ENCODE results near the gene NEDD4L. TPM values are rescaled to one million over a fixed set of nuclear protein-coding genes. Genes with fewer than 3 reads are reported as not detected.

The NEDD4L gene
- total and polyA plus RNA-seq, 9 donors = 24.8 to 43.1 (median 34.0) TPM

DNA sequence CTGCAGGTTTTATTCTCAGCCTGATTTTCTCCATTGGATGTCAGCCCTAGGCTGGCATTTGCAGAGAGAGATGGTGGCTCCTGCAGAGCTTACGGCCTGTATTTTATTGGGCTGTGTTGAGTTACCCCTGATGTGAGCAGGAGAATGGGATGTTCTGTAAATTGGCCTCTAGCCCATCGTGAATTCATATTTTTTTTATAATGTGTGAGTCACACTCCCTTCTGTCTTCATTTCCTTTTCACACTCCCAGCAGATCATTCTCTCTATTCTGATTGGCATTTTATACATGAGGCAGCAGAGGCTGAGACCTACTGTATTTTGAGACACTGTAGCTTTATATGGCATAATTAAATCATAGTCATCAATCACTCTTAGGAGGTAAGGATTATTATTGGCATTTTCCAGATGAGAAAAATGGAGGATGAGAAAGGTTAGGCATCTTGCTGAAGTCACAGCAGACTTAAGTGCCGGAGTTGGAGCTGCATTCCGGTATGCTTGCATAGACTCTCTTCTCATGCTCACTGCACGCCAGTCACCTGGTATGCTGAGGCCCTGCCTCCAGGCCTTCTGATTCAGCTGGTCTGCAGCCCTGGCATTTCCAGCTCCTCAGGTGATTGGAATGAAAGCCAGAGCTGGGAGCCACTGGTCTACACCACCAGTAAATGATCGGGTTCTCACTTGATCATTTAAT lies 142.4 kb downstream of the NEDD4L start:
- H3K4me1 ChIP-seq (ENCODE audit: control insufficient read depth, insufficient read depth, low read length) = peaks cover 6% of the 10 kb centered on the region
- no peaks in the 10 kb centered on the region for H3K27me3 ChIP-seq (ENCODE audit: control insufficient read depth, insufficient read depth, low read length)
- WGBS (ENCODE audit: insufficient coverage) = 84% methylated on average over 4 of the region's 6 CpGs
- H3K36me3 ChIP-seq (ENCODE audit: control insufficient read depth, insufficient read depth, low read length) = no peaks in the 10 kb centered on the region
- no peak for DNase-seq
- no peaks in the 10 kb centered on the region for H3K9me3 ChIP-seq (replicated peaks; ENCODE audit: control insufficient read depth, low read depth, low read length)
- H3K4me3 ChIP-seq (ENCODE audit: low read length) = no peak overlapping the region
- H3K27ac ChIP-seq (ENCODE audit: low read length) = no peak overlapping the region

DNA sequence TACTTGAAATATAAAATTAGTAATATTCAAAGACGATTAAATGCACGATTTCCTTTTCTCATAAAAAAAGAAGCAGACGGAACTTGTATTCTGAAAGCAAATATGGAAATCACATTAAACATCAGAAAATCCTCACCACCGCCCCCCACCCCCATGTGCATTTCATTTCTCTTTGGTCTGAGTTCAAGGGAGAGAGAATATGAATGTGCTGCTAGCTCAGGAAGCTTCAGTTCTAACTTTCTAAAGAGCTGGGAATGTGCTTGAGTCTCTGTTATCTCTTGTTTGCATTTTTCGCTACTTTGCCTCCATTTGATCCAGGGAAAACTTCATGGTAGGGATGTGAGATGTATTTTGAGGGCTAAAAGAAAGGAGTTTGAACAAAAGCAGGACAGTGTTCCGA lies 143.6 kb downstream of the NEDD4L start:
- H3K27ac ChIP-seq (ENCODE audit: low read length) = no peak overlapping the region
- no peaks in the 10 kb centered on the region for H3K27me3 ChIP-seq (ENCODE audit: control insufficient read depth, insufficient read depth, low read length)
- H3K4me3 ChIP-seq (ENCODE audit: low read length) = no peak overlapping the region
- no peaks in the 10 kb centered on the region for H3K36me3 ChIP-seq (ENCODE audit: control insufficient read depth, insufficient read depth, low read length)
- no peaks in the 10 kb centered on the region for H3K9me3 ChIP-seq (replicated peaks; ENCODE audit: control insufficient read depth, low read depth, low read length)
- peaks cover 6% of the 10 kb centered on the region for H3K4me1 ChIP-seq (ENCODE audit: control insufficient read depth, insufficient read depth, low read length)
- WGBS (ENCODE audit: insufficient coverage) = 63% methylated on average over 2 of the region's 6 CpGs
- DNase-seq = peak; percentile 55

DNA sequence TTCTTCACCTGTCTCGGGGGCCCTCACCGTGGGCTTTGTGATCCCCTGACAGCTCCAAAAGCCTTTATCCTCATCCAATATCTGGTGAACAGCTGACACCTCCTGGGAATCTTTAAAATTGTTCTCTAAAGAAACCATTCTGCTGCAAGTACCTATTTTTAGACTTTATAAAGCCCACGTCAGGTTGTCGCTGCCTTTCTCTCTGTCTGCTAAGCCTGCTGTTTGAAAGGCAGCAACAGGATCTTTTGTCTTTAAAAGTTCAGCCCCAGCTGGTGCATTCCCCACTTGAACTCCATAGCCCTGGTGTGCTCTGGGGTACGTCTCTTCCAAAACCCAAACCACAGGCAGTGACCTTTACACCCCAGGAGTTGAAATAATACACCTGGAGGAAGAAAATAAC lies 145.0 kb downstream of the NEDD4L start:
- H3K4me3 ChIP-seq (ENCODE audit: low read length) = no peak overlapping the region
- 42% methylated on average over 4 of the region's 5 CpGs for WGBS (ENCODE audit: insufficient coverage)
- no peaks in the 10 kb centered on the region for H3K27me3 ChIP-seq (ENCODE audit: control insufficient read depth, insufficient read depth, low read length)
- peaks cover 11% of the 10 kb centered on the region for H3K4me1 ChIP-seq (ENCODE audit: control insufficient read depth, insufficient read depth, low read length)
- H3K36me3 ChIP-seq (ENCODE audit: control insufficient read depth, insufficient read depth, low read length) = no peaks in the 10 kb centered on the region
- no peak for DNase-seq
- H3K9me3 ChIP-seq (replicated peaks; ENCODE audit: control insufficient read depth, low read depth, low read length) = no peaks in the 10 kb centered on the region
- no peak overlapping the region for H3K27ac ChIP-seq (ENCODE audit: low read length)

DNA sequence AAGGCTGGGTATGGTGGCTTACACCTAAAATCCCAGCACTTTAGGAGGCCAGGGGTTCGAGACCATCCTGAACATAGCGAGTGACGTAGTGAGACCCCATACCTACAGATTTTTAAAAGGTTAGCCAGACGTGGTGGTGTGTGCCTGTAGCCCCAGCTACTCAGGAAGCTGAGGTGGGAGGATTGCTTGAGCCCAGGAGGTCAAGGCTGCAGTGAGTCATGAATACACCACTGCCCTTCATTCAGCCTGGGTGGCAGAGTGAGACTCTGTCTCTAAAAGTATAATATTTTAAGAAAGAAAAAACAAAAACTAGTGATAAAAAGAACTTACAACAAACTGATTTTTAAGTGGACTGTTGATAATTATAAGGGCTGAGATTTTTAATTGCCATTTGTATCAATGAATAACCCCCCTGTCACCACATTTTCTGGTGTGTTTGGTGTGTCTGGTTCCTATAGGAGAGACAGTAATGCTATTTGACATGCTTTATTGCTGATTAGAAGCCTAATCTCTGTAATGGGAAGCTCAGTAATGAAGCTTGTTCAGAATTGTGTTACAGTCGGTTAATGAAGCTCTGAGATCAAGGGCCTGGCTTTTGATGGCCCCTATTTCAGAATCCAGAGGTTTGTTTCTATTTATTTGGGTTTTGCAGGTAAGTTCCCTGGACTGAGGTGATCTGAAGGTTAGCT lies 147.0 kb downstream of the NEDD4L start:
- Histone ChIP-seq H3K36me3 (ENCODE audit: control insufficient read depth, insufficient read depth, low read length) (no peaks in the 10 kb centered on the region), H3K27ac (ENCODE audit: low read length) (no peak overlapping the region), H3K4me3 (ENCODE audit: low read length) (no peak overlapping the region), H3K4me1 (ENCODE audit: control insufficient read depth, insufficient read depth, low read length) (peaks cover 27% of the 10 kb centered on the region), H3K9me3 (replicated peaks; ENCODE audit: control insufficient read depth, low read depth, low read length) (no peaks in the 10 kb centered on the region), H3K27me3 (ENCODE audit: control insufficient read depth, insufficient read depth, low read length) (peaks cover 6% of the 10 kb centered on the region)
- WGBS (ENCODE audit: insufficient coverage) = 93% methylated on average over 3 of the region's 5 CpGs
- DNase-seq = no peak

DNA sequence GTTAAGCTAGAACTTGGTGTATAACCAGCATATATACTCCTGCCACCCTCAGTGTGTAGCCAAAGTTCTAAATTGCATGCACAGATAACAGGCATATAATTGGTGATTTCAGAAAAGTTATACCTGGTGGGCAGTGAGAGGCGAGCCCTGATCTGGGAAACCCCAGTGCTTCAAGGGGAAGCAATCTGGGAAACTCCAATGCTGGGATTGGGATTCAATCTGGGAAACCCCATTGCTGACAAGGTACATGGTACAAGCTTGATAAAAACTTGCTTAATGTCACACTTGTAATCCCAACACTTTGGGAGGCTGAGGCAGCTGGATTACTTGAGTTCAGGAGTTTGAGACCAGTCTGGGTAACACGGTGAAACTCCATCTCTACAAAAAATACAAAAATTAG lies 147.6 kb downstream of the NEDD4L start:
- H3K27me3 ChIP-seq (ENCODE audit: control insufficient read depth, insufficient read depth, low read length) = peaks cover 6% of the 10 kb centered on the region
- H3K4me1 ChIP-seq (ENCODE audit: control insufficient read depth, insufficient read depth, low read length) = peaks cover 26% of the 10 kb centered on the region
- 92% methylated on average over 1 of the region's 2 CpGs for WGBS (ENCODE audit: insufficient coverage)
- H3K36me3 ChIP-seq (ENCODE audit: control insufficient read depth, insufficient read depth, low read length) = no peaks in the 10 kb centered on the region
- no peaks in the 10 kb centered on the region for H3K9me3 ChIP-seq (replicated peaks; ENCODE audit: control insufficient read depth, low read depth, low read length)
- no peak overlapping the region for H3K27ac ChIP-seq (ENCODE audit: low read length)
- no peak overlapping the region for H3K4me3 ChIP-seq (ENCODE audit: low read length)
- no peak for DNase-seq

DNA sequence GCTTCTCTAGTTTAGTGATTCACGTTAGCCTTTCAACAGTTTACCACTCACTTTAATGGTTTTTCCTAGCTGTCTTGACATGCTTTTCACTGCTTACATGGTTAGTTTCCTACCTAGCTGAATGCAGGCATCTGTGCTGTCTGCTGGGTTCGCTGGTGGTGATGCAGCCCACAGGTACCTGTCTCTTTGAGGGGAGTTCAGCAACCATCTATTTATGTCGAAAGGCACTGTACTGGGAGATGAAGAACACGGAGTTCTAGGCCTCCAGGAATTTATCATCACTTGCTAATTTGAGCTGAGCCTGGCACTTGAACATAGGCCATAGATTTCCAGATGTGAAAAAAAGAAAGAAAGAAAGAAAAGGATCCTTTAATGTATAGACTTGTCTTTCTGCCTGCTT lies 148.5 kb downstream of the NEDD4L start:
- H3K27me3 ChIP-seq (ENCODE audit: control insufficient read depth, insufficient read depth, low read length) = peaks cover 6% of the 10 kb centered on the region
- H3K4me1 ChIP-seq (ENCODE audit: control insufficient read depth, insufficient read depth, low read length) = peaks cover 26% of the 10 kb centered on the region
- no peak overlapping the region for H3K27ac ChIP-seq (ENCODE audit: low read length)
- H3K9me3 ChIP-seq (replicated peaks; ENCODE audit: control insufficient read depth, low read depth, low read length) = no peaks in the 10 kb centered on the region
- H3K36me3 ChIP-seq (ENCODE audit: control insufficient read depth, insufficient read depth, low read length) = no peaks in the 10 kb centered on the region
- 88% methylated on average over 3 of the region's 4 CpGs for WGBS (ENCODE audit: insufficient coverage)
- DNase-seq = no peak
- no peak overlapping the region for H3K4me3 ChIP-seq (ENCODE audit: low read length)

DNA sequence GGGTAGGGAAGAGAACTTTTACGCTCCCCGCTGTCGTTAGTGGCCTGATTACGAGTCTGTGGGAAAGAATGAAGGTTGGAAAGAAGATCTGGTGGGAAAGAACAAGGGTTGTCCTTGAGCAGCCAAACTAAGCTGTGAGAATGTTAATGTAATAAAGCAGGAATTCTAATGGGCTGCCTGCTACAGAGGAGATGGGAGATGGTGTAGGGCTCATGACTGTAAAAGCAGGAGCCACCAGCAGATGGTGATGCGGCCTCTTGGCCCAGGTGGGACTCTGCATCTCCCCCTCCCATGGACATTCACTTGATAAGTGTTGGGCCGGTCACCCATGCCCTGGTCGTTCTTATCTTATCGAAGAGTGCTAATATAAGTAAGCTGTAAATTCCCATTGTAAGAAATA lies 150.0 kb downstream of the NEDD4L start:
- H3K27me3 ChIP-seq (ENCODE audit: control insufficient read depth, insufficient read depth, low read length) = peaks cover 6% of the 10 kb centered on the region
- peak; percentile 45 for DNase-seq
- 84% methylated on average over 5 of the region's 8 CpGs for WGBS (ENCODE audit: insufficient coverage)
- no peaks in the 10 kb centered on the region for H3K9me3 ChIP-seq (replicated peaks; ENCODE audit: control insufficient read depth, low read depth, low read length)
- no peak overlapping the region for H3K4me3 ChIP-seq (ENCODE audit: low read length)
- peaks cover 23% of the 10 kb centered on the region for H3K4me1 ChIP-seq (ENCODE audit: control insufficient read depth, insufficient read depth, low read length)
- H3K27ac ChIP-seq (ENCODE audit: low read length) = peak overlapping the region; percentile 26
- no peaks in the 10 kb centered on the region for H3K36me3 ChIP-seq (ENCODE audit: control insufficient read depth, insufficient read depth, low read length)

DNA sequence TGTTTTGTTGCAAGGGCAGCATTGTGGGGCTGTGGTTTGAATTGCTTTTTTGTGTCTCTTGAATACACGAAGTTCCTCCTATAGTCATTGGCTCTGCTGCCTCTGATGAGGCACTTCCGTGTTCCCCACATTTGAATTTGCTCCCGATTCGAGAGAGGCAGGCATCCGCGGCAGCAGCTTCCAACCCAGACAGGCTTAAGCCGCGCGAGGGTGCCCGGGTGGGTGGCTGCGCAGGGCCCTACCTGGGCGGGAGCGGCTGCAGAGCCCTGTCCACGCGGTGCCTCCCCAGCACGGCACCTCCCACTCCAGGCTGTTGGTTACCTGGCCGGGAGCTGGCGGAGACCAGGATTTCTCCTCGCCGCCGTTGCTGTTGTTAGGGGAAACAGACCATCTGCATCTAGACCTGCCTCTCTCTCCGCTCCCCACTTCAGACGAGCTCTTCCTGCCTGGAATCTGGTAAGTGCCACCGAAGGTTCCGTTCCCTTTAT lies 151.3 kb downstream of the NEDD4L start:
- Histone ChIP-seq H3K4me3 (ENCODE audit: low read length) (peak overlapping the region; percentile 31), H3K27me3 (ENCODE audit: control insufficient read depth, insufficient read depth, low read length) (peaks cover 6% of the 10 kb centered on the region), H3K27ac (ENCODE audit: low read length) (no peak overlapping the region), H3K36me3 (ENCODE audit: control insufficient read depth, insufficient read depth, low read length) (no peaks in the 10 kb centered on the region), H3K4me1 (ENCODE audit: control insufficient read depth, insufficient read depth, low read length) (peaks cover 23% of the 10 kb centered on the region), H3K9me3 (replicated peaks; ENCODE audit: control insufficient read depth, low read depth, low read length) (no peaks in the 10 kb centered on the region)
- no peak for DNase-seq
- WGBS (ENCODE audit: insufficient coverage) = 3% methylated on average over 12 of the region's 25 CpGs

DNA sequence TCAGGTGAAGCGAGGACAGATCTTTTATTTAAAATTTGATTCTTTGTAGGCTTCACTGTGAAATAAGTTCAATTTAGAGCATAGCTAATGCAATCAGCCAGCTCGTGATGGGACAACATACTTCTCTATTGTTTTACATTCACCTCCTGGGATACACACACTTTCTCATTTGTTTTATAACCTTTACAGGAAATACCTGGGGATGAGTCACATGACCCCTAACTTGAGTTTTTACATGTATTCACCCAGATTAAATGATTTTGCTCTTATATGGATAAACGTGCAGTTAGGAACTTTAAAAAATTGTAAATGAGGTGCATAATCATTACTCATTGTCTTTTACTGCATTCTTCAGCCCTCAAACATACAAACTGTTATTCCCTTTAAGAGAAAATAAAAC lies 152.1 kb downstream of the NEDD4L start:
- WGBS (ENCODE audit: insufficient coverage) = 56% methylated on average over 1 of the region's 3 CpGs
- Histone ChIP-seq H3K27ac (ENCODE audit: low read length) (no peak overlapping the region), H3K27me3 (ENCODE audit: control insufficient read depth, insufficient read depth, low read length) (peaks cover 6% of the 10 kb centered on the region), H3K36me3 (ENCODE audit: control insufficient read depth, insufficient read depth, low read length) (no peaks in the 10 kb centered on the region), H3K4me1 (ENCODE audit: control insufficient read depth, insufficient read depth, low read length) (peaks cover 23% of the 10 kb centered on the region), H3K9me3 (replicated peaks; ENCODE audit: control insufficient read depth, low read depth, low read length) (no peaks in the 10 kb centered on the region), H3K4me3 (ENCODE audit: low read length) (no peak overlapping the region)
- DNase-seq = no peak

DNA sequence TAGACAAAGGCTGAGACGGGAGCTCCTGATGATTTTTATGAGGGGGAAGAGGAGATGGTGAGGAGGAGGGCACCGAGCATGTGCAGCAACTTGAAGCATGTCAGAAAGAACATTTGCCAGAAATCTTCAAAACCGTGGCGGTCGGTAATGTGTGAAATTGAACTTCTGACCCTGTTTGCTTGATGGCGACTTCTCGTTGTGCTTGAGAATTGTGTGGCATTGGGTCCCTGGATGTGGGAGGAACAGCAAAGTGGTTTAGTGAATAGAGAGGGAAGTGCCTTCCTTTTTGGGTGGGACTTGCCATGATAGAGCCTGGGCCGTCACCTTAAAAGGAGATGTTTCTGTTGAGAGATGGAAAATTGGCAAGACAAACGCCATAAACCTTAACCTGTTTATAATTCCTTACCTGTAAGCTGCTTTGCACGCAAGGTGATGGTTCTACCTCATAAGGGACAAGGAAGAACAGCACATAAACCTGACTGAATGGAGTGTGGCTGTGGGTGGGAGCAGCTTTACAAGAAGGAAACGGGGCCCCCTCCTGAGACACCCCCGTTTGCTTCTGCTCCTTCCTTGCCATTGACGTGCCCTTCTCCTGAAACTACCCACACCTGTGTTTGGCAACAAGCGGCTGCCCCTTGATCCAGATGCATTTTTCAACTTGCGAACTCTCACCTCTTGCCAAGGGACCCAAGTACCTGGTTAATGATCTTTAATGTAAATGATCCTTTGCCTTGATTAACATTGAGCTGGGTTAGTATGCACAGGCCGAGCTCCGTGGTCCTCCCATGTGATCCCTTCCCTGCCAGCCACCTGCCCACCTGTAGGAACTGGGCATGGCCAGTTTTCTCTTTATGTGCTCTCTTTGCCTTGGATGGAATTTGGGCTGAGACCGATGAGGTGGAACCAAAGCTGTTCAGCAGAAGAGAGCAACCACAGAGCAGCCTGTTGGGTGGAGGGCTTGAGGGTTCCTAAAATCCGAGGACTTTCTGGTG lies 153.2 kb downstream of the NEDD4L start:
- WGBS (ENCODE audit: insufficient coverage) = 68% methylated on average over 9 of the region's 19 CpGs
- no peaks in the 10 kb centered on the region for H3K9me3 ChIP-seq (replicated peaks; ENCODE audit: control insufficient read depth, low read depth, low read length)
- no peak for DNase-seq
- H3K4me1 ChIP-seq (ENCODE audit: control insufficient read depth, insufficient read depth, low read length) = peaks cover 23% of the 10 kb centered on the region
- H3K36me3 ChIP-seq (ENCODE audit: control insufficient read depth, insufficient read depth, low read length) = no peaks in the 10 kb centered on the region
- peaks cover 6% of the 10 kb centered on the region for H3K27me3 ChIP-seq (ENCODE audit: control insufficient read depth, insufficient read depth, low read length)
- H3K4me3 ChIP-seq (ENCODE audit: low read length) = no peak overlapping the region
- no peak overlapping the region for H3K27ac ChIP-seq (ENCODE audit: low read length)
